GM19193 (cell line): ENCODE data around the gene PKP4.

Experiments
- POLR2A ChIP-seq: IDR thresholded peaks from 4 replicates; pipeline ENCODE4 v1.6.1; 2011; ENCODE audit not compliant: insufficient read depth, insufficient read length; ENCODE audit errors: extremely low read depth

PKP4 gene

DNA sequence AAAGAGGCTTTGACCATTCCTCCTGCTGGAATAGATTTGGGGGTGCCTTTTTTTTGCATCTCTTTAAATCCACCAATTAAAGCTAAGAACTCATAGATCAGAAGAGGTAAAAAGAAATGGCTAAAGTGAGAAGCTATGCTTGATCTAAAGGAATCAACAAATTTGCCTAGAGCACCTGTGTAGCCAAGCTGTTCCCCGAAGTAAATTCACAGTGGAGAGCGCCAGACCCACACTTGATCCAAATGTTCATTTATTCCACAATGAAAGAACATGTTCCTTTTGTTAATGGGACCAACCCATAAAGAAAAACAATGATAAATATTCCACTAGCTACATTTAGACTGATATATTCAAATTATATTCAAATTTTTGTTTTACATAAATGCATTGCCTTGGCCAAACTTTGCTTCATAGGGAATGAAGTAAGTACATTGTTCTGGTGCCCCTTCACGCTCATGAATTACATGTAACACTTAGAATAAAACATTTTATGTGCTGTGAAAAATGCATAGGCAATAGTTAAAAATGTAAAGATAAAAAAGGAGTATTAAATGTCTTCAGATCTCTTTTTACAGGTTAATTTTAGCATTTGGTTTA is 167.4 kb downstream of the PKP4 start:
- TF ChIP-seq POLR2A: no peak

DNA sequence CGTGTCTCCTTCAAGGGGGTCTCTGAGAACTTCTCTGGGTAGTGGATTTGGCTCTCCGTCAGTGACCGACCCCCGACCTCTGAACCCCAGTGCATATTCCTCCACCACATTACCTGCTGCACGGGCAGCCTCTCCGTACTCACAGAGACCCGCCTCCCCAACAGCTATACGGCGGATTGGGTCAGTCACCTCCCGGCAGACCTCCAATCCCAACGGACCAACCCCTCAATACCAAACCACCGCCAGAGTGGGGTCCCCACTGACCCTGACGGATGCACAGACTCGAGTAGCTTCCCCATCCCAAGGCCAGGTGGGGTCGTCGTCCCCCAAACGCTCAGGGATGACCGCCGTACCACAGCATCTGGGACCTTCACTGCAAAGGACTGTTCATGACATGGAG is 168.2 kb downstream of the PKP4 start:
- TF ChIP-seq POLR2A: no peak

- TF ChIP-seq POLR2A: no peak
Observed at GRCh38 chr2:158629116-158629515, 172.4 kb downstream of the PKP4 start.

- no peak for TF ChIP-seq POLR2A
Observed at GRCh38 chr2:158633261-158633660, 176.5 kb downstream of the PKP4 start.

DNA sequence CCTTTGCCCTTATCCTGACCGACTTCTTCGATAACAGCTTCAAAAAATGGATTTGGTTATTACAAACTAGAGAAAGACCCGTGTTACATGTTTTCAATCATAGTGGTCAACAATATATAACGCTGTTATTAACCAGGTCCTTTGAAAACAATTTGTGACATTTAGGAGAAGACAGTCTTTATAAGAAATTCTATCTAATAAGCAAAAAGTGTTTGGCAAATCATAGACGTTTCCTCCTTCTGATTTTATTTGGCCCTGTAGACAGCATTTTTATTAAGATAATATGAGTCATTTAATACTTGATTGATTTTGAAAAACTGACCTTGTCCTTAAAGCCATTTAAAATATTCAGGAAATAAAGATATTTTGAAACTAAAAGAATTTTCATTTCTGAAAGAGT is 177.9 kb downstream of the PKP4 start:
- no peak for TF ChIP-seq POLR2A

GRCh38 chr2:158635961-158636601 is 179.3 kb downstream of the PKP4 start:
- TF ChIP-seq POLR2A: no peak

GRCh38 chr2:158637357-158637756 is 180.6 kb downstream of the PKP4 start:
- no peak for TF ChIP-seq POLR2A

GRCh38 chr2:158644139-158644538 is 187.4 kb downstream of the PKP4 start:
- no peak for TF ChIP-seq POLR2A

- TF ChIP-seq POLR2A: no peak
Observed at GRCh38 chr2:158645299-158645698, 188.5 kb downstream of the PKP4 start.

DNA sequence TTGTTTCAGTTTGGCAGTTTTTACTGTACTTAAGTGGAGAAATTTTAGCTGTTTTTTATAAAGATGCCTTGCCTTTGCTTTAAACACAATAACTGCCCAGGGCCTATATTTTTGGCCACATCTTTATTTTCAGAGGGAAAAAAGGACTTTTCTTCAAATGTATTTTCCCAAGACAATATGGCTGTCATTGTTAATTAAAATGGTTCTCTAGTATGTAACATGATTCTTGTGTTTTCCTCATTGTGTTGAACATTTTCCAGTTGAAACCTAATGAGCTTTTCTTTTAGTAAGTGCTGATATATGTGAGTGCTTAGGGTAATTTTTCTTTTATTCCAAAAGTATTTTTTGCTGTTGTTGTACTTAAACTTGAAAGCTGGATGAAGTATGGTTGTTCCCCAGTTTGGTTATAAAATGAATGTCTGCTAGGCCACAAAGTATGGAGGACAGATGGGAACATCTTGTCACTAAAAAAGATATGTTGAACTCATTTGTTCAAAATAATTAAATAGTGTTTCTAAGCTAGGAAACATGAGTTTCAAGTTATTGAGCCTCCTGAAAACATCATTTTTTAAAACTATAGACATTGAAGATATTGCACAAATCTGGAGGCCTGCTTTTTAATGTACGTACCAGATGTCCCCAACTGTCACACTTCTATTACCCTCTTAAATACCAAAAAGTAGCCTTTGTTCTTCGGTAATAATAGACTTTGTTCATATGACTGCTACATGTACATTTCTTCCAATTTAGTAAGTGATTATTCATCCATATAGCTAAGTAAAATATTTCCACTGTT is 190.9 kb downstream of the PKP4 start:
- TF ChIP-seq POLR2A: no peak

GRCh38 chr2:158649846-158650245 is 193.1 kb downstream of the PKP4 start:
- no peak for TF ChIP-seq POLR2A

DNA sequence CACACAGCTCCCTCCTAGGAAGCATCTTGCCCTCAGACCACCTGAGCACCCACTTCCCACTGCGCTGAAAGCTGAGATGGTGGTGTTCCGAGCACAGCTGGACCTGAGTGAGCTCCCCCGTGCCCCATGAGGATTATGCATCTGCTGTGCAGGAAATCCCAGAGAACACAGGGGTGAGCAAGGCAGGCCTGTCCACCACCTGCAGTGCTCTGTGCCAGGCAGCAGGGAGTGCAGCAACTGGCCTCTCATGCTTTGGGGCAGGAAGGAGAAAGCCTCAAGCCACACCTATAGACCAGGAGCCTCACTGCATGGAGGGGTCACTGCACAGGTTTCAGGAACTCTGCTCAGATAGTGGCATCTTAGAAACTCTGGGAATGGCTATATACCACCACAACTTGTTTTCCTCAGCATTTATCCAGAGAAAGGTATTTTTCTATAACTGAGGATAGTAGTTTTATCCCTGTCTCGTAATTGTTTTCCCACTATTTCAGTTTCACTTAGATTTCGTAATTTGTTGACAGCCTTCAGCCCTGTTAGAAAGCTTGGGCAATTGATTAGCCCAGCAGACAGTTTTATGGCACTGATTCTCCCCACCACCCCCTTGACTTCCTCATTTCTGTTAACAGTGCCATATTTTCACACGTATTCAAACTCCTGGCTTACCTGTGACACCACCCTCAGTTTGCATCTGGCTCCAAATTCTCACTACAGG is 194.1 kb downstream of the PKP4 start:
- TF ChIP-seq POLR2A: no peak

- TF ChIP-seq POLR2A: no peak
Observed at GRCh38 chr2:158651358-158652057, 194.8 kb downstream of the PKP4 start.

DNA sequence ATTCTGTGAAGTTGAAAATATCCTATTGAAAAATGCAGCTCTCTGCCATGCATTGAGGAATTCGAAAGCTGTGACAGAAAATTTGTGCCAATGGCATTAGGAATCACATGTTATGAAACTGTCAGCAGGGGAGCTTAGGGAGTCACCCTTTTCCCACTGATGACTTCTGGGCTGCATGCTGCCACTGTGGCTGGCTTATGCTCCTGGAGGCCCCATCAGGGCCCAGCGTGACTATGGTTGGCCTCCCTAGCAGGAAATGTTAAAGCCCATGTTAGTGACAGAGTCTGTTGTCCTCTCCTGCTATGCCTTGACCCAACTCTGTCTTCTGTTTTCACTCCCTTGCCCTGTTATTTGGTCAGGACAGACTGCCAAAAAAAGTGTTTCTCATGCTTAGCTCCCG is 198.9 kb downstream of the PKP4 start:
- TF ChIP-seq POLR2A: no peak
